GM06990 (cell line): ENCODE measurements around the gene SLC12A5.

Experiments used
- DNase-seq: peaks from one replicate; pipeline ENCODE4 v3.0.0-alpha.2; 2011; ENCODE audit not compliant: insufficient read length; ENCODE audit errors: extremely low read depth
- H3K27me3 ChIP-seq: replicated peaks from 2 replicates; pipeline ENCODE4 v1.6.0; 2011; ENCODE audit warnings: low read length; ENCODE audit not compliant: control insufficient read depth, insufficient read depth
- H3K36me3 ChIP-seq: 2 replicates; pipeline ENCODE4 v1.5.1; 2011; ENCODE audit warnings: low read length; ENCODE audit not compliant: control insufficient read depth, insufficient read depth
- H3K4me3 ChIP-seq: replicated peaks from 2 replicates; pipeline ENCODE4 v1.5.1; 2011; ENCODE audit warnings: low read depth, mild to moderate bottlenecking, control low read depth, low read length
- TF ChIP-seq, protein P1 (sequence below): IDR thresholded peaks from 2 replicates; pipeline ENCODE4 v1.5.1; 2011; ENCODE audit warnings: low read length, control low read depth, mild to moderate bottlenecking, inconsistent platforms; ENCODE audit not compliant: insufficient read depth, poor library complexity, severe bottlenecking

The SLC12A5 gene

DNA sequence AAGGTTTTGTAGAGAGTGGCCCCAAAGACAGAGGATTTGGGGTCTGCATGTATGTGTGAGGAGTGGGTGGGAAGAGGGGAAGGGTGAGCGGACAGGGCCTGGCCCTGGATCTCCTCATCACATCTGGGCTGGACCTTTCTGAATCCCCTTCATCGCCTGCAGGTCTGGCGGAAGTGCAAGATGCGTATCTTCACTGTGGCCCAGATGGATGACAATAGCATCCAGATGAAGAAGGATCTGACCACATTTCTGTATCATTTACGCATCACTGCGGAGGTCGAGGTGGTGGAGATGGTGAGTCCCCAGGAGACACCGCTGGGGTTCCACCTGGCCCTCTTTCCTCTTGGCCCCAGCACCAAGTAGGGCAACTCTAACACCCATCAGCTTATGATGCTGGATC is 24.4 kb downstream of the SLC12A5 start:
- TF ChIP-seq, protein P1, sequence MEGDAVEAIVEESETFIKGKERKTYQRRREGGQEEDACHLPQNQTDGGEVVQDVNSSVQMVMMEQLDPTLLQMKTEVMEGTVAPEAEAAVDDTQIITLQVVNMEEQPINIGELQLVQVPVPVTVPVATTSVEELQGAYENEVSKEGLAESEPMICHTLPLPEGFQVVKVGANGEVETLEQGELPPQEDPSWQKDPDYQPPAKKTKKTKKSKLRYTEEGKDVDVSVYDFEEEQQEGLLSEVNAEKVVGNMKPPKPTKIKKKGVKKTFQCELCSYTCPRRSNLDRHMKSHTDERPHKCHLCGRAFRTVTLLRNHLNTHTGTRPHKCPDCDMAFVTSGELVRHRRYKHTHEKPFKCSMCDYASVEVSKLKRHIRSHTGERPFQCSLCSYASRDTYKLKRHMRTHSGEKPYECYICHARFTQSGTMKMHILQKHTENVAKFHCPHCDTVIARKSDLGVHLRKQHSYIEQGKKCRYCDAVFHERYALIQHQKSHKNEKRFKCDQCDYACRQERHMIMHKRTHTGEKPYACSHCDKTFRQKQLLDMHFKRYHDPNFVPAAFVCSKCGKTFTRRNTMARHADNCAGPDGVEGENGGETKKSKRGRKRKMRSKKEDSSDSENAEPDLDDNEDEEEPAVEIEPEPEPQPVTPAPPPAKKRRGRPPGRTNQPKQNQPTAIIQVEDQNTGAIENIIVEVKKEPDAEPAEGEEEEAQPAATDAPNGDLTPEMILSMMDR: no peak
- no peak for DNase-seq
- no peak overlapping the region for H3K4me3 ChIP-seq
- H3K27me3 ChIP-seq: no peaks in the 10 kb centered on the region; the same call in 1 of the 2 replicates
- H3K36me3 ChIP-seq: no peaks in the 10 kb centered on the region

DNA sequence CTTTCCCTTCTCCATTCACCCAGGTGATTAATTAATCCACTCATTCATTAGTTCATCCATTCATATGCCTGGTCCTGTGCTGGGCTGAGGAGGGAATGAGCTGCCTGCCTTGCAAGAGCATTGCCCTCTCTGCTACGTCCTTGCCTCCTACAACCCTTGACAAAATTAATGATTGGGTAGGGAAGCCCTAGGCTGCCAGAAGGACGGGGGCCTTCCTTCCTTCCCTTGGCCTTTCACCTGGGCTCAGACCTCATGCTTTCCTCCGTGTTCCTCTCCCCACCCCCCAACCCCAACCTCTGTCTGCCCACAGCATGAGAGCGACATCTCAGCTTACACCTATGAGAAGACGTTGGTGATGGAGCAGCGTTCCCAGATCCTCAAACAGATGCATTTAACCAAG is 25.6 kb downstream of the SLC12A5 start:
- H3K36me3 ChIP-seq: no peaks in the 10 kb centered on the region
- H3K27me3 ChIP-seq: no peaks in the 10 kb centered on the region; the same call in 1 of the 2 replicates
- no peak for DNase-seq

DNA sequence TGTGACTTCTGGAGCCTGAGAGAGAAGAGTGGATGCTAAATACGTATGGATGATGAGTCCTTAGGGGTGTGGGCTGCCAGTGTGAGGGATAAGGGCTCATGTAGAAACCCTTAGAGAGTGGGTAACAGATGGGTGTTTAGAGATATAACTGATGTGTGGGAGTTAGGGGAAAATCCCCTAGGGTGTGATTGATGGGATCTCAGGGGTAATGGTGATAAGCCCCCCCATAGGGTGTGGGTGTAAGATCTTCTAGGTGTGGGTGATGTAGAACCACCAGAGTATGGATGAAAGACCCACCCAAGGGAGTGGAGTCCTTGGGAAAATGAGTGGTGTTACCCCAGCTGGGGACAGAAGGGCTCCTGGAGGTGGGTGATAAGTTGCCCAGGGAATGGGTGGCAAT is 26.3 kb downstream of the SLC12A5 start:
- no peak for DNase-seq
- no peak overlapping the region for H3K4me3 ChIP-seq
- TF ChIP-seq, protein P1: no peak
- no peaks in the 10 kb centered on the region for H3K27me3 ChIP-seq
- peaks cover 2% of the 10 kb centered on the region for H3K36me3 ChIP-seq

More for the DNA sequence above, 25.6 kb downstream of the SLC12A5 start:
- H3K4me3 ChIP-seq: no peak overlapping the region
- TF ChIP-seq, protein P1: no peak

DNA sequence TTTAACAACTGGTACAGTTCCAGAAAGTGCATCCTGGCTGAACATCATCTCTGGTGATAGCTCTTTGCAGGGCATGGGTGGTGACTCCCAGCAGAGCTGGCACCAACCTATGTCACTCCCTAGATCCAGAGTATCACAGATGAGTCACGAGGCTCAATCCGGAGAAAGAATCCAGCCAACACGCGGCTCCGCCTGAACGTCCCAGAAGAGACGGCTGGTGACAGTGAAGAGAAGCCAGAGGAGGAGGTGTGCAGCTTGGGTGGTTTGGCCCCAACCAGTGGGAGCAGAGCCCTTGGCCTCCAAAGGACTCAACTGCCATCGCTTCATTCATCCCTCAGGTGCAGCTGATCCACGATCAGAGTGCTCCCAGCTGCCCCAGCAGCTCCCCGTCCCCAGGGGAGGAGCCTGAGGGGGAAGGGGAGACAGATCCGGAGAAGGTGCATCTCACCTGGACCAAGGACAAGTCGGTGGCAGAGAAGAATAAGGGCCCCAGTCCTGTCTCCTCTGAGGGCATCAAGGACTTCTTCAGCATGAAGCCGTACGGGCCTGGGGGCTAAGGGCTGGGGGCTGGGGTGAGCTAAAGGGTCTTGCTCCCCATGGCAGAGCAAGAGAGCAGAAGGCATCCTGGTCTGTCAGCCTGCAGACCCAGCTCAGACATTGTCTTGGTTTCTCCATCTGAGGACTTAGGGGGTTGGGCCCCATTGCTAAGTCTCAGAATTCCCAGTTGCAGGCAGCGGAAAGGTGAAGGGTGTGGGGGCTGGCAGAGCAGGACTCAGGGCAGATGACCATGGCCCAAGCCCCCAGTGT is 27.2 kb downstream of the SLC12A5 start:
- Histone ChIP-seq H3K27me3 (no peaks in the 10 kb centered on the region), H3K4me3 (no peak overlapping the region), H3K36me3 (peaks cover 3% of the 10 kb centered on the region)
- TF ChIP-seq, protein P1: no peak
- no peak for DNase-seq

DNA sequence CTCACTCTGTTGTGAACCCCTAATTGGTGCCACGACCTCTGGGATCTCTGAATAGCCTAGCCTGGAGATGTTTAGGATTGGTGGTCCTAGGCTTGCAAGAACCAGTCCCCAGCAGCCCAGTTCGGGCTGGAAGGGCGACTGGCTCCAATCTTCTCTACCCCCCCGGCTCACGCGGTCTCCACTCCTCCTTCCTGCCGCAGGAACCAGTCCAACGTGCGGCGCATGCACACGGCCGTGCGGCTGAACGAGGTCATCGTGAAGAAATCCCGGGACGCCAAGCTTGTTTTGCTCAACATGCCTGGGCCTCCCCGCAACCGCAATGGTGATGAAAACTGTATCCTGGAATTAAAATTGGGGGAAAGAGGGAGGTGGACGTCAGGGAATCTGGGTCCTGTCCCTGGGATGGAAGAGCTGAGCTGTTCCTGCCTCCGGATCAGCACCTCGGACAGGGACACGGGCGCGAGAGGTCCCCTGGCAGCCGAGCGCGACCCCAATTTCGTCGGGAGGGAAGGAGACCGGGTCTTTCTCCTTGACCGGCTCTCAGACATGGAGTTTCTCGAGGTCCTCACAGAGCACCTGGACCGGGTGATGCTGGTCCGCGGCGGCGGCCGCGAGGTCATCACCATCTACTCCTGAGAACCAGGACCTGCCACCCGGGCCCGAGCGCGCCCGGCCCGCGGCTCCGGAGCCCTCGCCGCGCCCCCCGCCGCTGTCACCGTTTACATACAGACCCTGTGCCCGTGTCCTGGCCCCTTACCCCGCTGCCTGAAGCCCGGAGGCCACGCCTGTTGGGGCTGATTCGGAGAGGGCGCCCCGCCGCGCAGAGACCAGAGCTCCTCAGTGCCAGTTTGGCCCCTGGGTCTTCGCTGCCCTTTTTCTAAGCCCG is 28.2 kb downstream of the SLC12A5 start:
- DNase-seq: no peak

More for the DNA sequence above, 28.2 kb downstream of the SLC12A5 start:
- Histone ChIP-seq H3K36me3 (peaks cover 8% of the 10 kb centered on the region), H3K27me3 (no peaks in the 10 kb centered on the region), H3K4me3 (no peak overlapping the region)
- TF ChIP-seq, protein P1: no peak
